HG02943 (cell line): ENCODE results near the gene ZBTB43.

Experiments
- ATAC-seq: cut with Tn5 transposase; IDR thresholded peaks from one replicate; pipeline ENCODE4 v1.9.1; 2021; ENCODE audit warnings: mild to moderate bottlenecking, low read depth, moderate library complexity; ENCODE audit not compliant: unreplicated experiment

Gene ZBTB43

GRCh38 chr9:126880947-126881332, 76.1 kb downstream of the ZBTB43 start:
- no peak for ATAC-seq

- ATAC-seq: no peak
These were observed 77.9 kb downstream of the ZBTB43 start for GRCh38 chr9:126882746-126883145.

- no peak for ATAC-seq
These were observed 78.8 kb downstream of the ZBTB43 start for GRCh38 chr9:126883636-126884035.

GRCh38 chr9:126885131-126885641, 80.3 kb downstream of the ZBTB43 start:
- ATAC-seq: no peak

- no peak for ATAC-seq
These were observed 81.4 kb downstream of the ZBTB43 start for GRCh38 chr9:126886034-126886822.

- ATAC-seq: no peak
These were observed 82.1 kb downstream of the ZBTB43 start for GRCh38 chr9:126886897-126887296.
